HG03520 (cell line): ENCODE results near the gene ATL1.
"Not testable (repeated sequence)": the region's sequence is repeated elsewhere in the genome, so short reads cannot be mapped to it uniquely, and the experiment has no call there.

ENCODE experiments used
- ATAC-seq: cut with Tn5 transposase; IDR thresholded peaks from one replicate; pipeline ENCODE4 v1.9.1; 2021; ENCODE audit warnings: mild to moderate bottlenecking, moderate library complexity; ENCODE audit not compliant: unreplicated experiment

ATL1 gene

GRCh38 chr14:50600849-50601248 is 40.9 kb downstream of the ATL1 start:
- no peak for ATAC-seq

GRCh38 chr14:50601394-50601793 is 41.4 kb downstream of the ATL1 start:
- ATAC-seq = no peak

GRCh38 chr14:50602035-50602434 is 42.1 kb downstream of the ATL1 start:
- ATAC-seq = no peak

GRCh38 chr14:50603565-50603964 is 43.6 kb downstream of the ATL1 start:
- no peak for ATAC-seq

- no peak for ATAC-seq
Observed at GRCh38 chr14:50605766-50606165, 45.8 kb downstream of the ATL1 start.

GRCh38 chr14:50606468-50606867 is 46.5 kb downstream of the ATL1 start:
- ATAC-seq = no peak

GRCh38 chr14:50607181-50607580 is 47.2 kb downstream of the ATL1 start:
- no peak for ATAC-seq

GRCh38 chr14:50607761-50608160 is 47.8 kb downstream of the ATL1 start:
- ATAC-seq = no peak

GRCh38 chr14:50608302-50608851 is 48.4 kb downstream of the ATL1 start:
- no peak for ATAC-seq

- no peak for ATAC-seq
Observed at GRCh38 chr14:50610465-50610864, 50.5 kb downstream of the ATL1 start.

- no peak for ATAC-seq
Observed at GRCh38 chr14:50612806-50613205, 52.9 kb downstream of the ATL1 start.

GRCh38 chr14:50615056-50615455 is 55.1 kb downstream of the ATL1 start:
- no peak for ATAC-seq

GRCh38 chr14:50615552-50615951 is 55.6 kb downstream of the ATL1 start:
- ATAC-seq = no peak

GRCh38 chr14:50616275-50616674 is 56.3 kb downstream of the ATL1 start:
- ATAC-seq = no peak

- ATAC-seq = no peak
Observed at GRCh38 chr14:50619569-50620141, 59.7 kb downstream of the ATL1 start.

GRCh38 chr14:50620341-50620740 is 60.4 kb downstream of the ATL1 start:
- no peak for ATAC-seq

- no peak for ATAC-seq
Observed at GRCh38 chr14:50622978-50623377, 63.0 kb downstream of the ATL1 start.

GRCh38 chr14:50624447-50624846 is 64.5 kb downstream of the ATL1 start:
- no peak for ATAC-seq

- ATAC-seq = not testable (repeated sequence)
Observed at GRCh38 chr14:50624947-50625346, 65.0 kb downstream of the ATL1 start.

GRCh38 chr14:50631408-50631821 is 71.5 kb downstream of the ATL1 start:
- ATAC-seq = no peak

- ATAC-seq = no peak
Observed at GRCh38 chr14:50633954-50634353, 74.0 kb downstream of the ATL1 start.

- ATAC-seq = no peak
Observed at GRCh38 chr14:50635141-50635540, 75.2 kb downstream of the ATL1 start.

GRCh38 chr14:50647282-50647681 is 87.3 kb downstream of the ATL1 start:
- peak; percentile 83 for ATAC-seq
